K562 (cell line): Measurements from ENCODE around the gene TMEM107. TPM values are rescaled to one million over a fixed set of nuclear protein-coding genes. Genes with fewer than 3 reads are reported as not detected.

Experiments used
- BCL6 ChIP-seq: fragments of 250-450 bp; sonication (Bioruptor Pico); IDR thresholded peaks from 2 replicates; pipeline ENCODE4 v1.4.0; 2020
- COPS2 ChIP-seq: fragments of 450-650 bp; conservative IDR thresholded peaks from 2 replicates; pipeline ENCODE4 v1.6.1; 2016; ENCODE audit warnings: mild to moderate bottlenecking, moderate library complexity
- KLF10 ChIP-seq: fragments of 250-450 bp; sonication (Bioruptor Pico); IDR thresholded peaks from 2 replicates; pipeline ENCODE4 v1.6.1; 2021; ENCODE audit warnings: matching md5 sums
- MAFF ChIP-seq: IDR thresholded peaks from 2 replicates; pipeline ENCODE4 v1.6.1; 2012; ENCODE audit warnings: low read length, improper control_type of control experiment
- POLR3G ChIP-seq: IDR thresholded peaks from 2 replicates; pipeline ENCODE4 v1.6.1; 2011; ENCODE audit not compliant: insufficient read length, insufficient replicate concordance; ENCODE audit errors: extremely low read depth
- PTRF ChIP-seq: fragments of 450-650 bp; IDR thresholded peaks from 2 replicates; pipeline ENCODE4 v1.6.1; 2016; ENCODE audit warnings: mild to moderate bottlenecking, missing genetic modification characterization, missing compliant biosample characterization
- PURB ChIP-seq: sonication (generic); formaldehyde crosslinking; IDR thresholded peaks from 2 replicates; pipeline ENCODE4 v1.9.0; 2021; ENCODE audit warnings: low read depth, mild to moderate bottlenecking, missing genetic modification reagents
- RBM22 ChIP-seq: fragments of 200-400 bp; formaldehyde crosslinking; IDR thresholded peaks from 2 replicates; pipeline ENCODE4 v1.6.1; 2018; ENCODE audit warnings: low read length, low read depth; ENCODE audit not compliant: poor library complexity, severe bottlenecking
- ZFPM2 ChIP-seq: fragments of 250-450 bp; sonication (Bioruptor Pico); IDR thresholded peaks from 2 replicates; pipeline ENCODE4 v1.5.1; 2022; ENCODE audit warnings: mild to moderate bottlenecking
- ZNF23 ChIP-seq: fragments of 250-450 bp; sonication (Bioruptor Pico); IDR thresholded peaks from 2 replicates; pipeline ENCODE4 v1.4.0; 2020; ENCODE audit warnings: mild to moderate bottlenecking
- ZNF668 ChIP-seq: fragments of 250-450 bp; sonication (Bioruptor Pico); IDR thresholded peaks from 2 replicates; pipeline ENCODE4 v1.8.0; 2022; ENCODE audit warnings: mild to moderate bottlenecking, inconsistent platforms
- polyA plus RNA-seq, 8 experiments: library from polyadenylated mRNA; depleted of rRNA in 4 of 8; stranded (reverse) in 5 of 8; unstranded in 3 of 8; fragments of >200 nt; fragmentation: Nextera tagmentation in 2 of 8; fragmentation: Illumina TruSeq in 1 of 8; extraction: Ambion mirVana in 2 of 8; extraction: Trizol in 1 of 8; gene quantifications; 2 replicates each; pipeline versions ENCODE4 v1.2.1 to v1.2.3, GENCODE V29; 2011 to 2014; ENCODE audit warnings: inconsistent platforms in 1 of 8, missing spikeins in 1 of 8
- total RNA-seq, 7 experiments: library from RNA; depleted of rRNA in 6 of 7; stranded (reverse); fragments of >200 nt in 6 of 7; fragmentation: Illumina TruSeq in 2 of 7; extraction: Trizol in 2 of 7; gene quantifications; 2 replicates each; pipeline versions ENCODE4 v1.2.1 to v1.2.3, GENCODE V29; 2011 to 2021; ENCODE audit warnings: low replicate concordance in 1 of 7
- TF ChIP-seq, protein P1 (sequence below): fragments of 450-650 bp; IDR thresholded peaks from 2 replicates; pipeline ENCODE4 v1.6.1; 2016
- TF ChIP-seq, protein P2 (sequence below), 2 experiments: fragments of 150-350 bp in 1 of 2; IDR thresholded peaks; 2 replicates each; pipeline ENCODE4 v1.6.1; 2012 to 2016; ENCODE audit warnings: low read depth in 2 of 2, low read length in 2 of 2, mild to moderate bottlenecking in 1 of 2, moderate library complexity in 1 of 2
- TF ChIP-seq, protein P3 (sequence below): fragments of 450-650 bp; IDR thresholded peaks from 2 replicates; pipeline ENCODE4 v1.7.0; 2016; ENCODE audit warnings: borderline replicate concordance
- TF ChIP-seq, protein P4 (sequence below): fragments of 450-650 bp; IDR thresholded peaks from 2 replicates; pipeline ENCODE4 v1.6.1; 2016; ENCODE audit warnings: borderline replicate concordance
- TF ChIP-seq, protein P5 (sequence below), 2 experiments: fragments of 450-650 bp in 1 of 2; IDR thresholded peaks; 2 replicates each; pipeline ENCODE4 v1.6.1; 2011 to 2017; ENCODE audit warnings: low read depth in 2 of 2, antibody characterized with exemption in 1 of 2, borderline replicate concordance in 1 of 2, low read length in 1 of 2, mild to moderate bottlenecking in 1 of 2, mixed read lengths in 1 of 2; ENCODE audit not compliant: control insufficient read depth in 1 of 2

Gene TMEM107
- total and polyA plus RNA-seq, 9 of the 15 experiments (the other 6 are each of a cell fraction or from before 2014, with no cell fraction given) = 7.1 to 26.2 (median 16.9) TPM

DNA sequence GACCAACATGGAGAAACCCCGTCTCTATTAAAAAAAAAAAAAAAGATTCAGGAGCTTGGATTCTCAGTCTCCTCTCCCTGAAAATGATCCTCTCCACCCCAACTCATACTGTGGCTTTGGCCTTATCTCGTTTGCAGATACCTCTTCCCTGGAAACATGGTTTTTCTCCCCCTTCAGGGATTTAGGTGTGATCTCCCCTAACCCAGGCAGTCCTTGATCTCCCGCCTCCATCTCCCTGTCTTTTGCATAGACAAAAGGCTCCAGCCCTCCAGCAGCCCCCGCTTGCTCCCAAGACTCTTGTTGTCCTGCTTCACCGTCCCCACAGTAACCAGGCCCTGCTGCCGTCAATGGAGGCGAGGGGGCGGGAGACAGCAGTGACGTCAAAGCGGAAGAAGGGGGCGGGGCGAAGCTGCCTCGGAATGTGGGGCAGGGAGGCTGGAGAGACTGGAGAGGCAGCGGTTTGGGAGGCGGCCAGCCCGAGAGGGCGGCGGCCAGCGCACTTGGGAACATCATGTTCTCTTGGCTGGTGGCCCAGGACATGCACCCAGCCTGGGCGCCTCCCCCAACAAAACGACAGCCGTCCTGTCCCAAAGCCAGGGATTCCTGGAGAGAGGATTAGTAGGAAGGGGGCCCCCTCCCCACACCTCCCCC, 22.1 kb downstream of the TMEM107 start (continued):
- TF ChIP-seq, protein P1, sequence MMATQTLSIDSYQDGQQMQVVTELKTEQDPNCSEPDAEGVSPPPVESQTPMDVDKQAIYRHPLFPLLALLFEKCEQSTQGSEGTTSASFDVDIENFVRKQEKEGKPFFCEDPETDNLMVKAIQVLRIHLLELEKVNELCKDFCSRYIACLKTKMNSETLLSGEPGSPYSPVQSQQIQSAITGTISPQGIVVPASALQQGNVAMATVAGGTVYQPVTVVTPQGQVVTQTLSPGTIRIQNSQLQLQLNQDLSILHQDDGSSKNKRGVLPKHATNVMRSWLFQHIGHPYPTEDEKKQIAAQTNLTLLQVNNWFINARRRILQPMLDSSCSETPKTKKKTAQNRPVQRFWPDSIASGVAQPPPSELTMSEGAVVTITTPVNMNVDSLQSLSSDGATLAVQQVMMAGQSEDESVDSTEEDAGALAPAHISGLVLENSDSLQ = peak; percentile 71
- TF ChIP-seq MAFF (no peak), PTRF (tag) (no peak), ZFPM2 (CRISPR knock-in tag) (no peak), PURB (CRISPR knock-in tag) (no peak), ZNF668 (CRISPR knock-in tag) (no peak), RBM22 (no peak), POLR3G (no peak), ZNF23 (CRISPR knock-in tag) (no peak), BCL6 (no peak), COPS2 (no peak), KLF10 (CRISPR knock-in tag) (no peak)
- TF ChIP-seq, protein P2, sequence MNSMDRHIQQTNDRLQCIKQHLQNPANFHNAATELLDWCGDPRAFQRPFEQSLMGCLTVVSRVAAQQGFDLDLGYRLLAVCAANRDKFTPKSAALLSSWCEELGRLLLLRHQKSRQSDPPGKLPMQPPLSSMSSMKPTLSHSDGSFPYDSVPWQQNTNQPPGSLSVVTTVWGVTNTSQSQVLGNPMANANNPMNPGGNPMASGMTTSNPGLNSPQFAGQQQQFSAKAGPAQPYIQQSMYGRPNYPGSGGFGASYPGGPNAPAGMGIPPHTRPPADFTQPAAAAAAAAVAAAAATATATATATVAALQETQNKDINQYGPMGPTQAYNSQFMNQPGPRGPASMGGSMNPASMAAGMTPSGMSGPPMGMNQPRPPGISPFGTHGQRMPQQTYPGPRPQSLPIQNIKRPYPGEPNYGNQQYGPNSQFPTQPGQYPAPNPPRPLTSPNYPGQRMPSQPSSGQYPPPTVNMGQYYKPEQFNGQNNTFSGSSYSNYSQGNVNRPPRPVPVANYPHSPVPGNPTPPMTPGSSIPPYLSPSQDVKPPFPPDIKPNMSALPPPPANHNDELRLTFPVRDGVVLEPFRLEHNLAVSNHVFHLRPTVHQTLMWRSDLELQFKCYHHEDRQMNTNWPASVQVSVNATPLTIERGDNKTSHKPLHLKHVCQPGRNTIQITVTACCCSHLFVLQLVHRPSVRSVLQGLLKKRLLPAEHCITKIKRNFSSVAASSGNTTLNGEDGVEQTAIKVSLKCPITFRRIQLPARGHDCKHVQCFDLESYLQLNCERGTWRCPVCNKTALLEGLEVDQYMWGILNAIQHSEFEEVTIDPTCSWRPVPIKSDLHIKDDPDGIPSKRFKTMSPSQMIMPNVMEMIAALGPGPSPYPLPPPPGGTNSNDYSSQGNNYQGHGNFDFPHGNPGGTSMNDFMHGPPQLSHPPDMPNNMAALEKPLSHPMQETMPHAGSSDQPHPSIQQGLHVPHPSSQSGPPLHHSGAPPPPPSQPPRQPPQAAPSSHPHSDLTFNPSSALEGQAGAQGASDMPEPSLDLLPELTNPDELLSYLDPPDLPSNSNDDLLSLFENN (IDR thresholded peaks at IDR 0.05; ENCODE audit: low read depth in 2 of 2, low read length in 2 of 2) = no peak
- TF ChIP-seq, protein P3, sequence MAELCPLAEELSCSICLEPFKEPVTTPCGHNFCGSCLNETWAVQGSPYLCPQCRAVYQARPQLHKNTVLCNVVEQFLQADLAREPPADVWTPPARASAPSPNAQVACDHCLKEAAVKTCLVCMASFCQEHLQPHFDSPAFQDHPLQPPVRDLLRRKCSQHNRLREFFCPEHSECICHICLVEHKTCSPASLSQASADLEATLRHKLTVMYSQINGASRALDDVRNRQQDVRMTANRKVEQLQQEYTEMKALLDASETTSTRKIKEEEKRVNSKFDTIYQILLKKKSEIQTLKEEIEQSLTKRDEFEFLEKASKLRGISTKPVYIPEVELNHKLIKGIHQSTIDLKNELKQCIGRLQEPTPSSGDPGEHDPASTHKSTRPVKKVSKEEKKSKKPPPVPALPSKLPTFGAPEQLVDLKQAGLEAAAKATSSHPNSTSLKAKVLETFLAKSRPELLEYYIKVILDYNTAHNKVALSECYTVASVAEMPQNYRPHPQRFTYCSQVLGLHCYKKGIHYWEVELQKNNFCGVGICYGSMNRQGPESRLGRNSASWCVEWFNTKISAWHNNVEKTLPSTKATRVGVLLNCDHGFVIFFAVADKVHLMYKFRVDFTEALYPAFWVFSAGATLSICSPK = no peak
- TF ChIP-seq, protein P4, sequence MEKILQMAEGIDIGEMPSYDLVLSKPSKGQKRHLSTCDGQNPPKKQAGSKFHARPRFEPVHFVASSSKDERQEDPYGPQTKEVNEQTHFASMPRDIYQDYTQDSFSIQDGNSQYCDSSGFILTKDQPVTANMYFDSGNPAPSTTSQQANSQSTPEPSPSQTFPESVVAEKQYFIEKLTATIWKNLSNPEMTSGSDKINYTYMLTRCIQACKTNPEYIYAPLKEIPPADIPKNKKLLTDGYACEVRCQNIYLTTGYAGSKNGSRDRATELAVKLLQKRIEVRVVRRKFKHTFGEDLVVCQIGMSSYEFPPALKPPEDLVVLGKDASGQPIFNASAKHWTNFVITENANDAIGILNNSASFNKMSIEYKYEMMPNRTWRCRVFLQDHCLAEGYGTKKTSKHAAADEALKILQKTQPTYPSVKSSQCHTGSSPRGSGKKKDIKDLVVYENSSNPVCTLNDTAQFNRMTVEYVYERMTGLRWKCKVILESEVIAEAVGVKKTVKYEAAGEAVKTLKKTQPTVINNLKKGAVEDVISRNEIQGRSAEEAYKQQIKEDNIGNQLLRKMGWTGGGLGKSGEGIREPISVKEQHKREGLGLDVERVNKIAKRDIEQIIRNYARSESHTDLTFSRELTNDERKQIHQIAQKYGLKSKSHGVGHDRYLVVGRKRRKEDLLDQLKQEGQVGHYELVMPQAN = peak; percentile 51; the same call in 1 of the 2 replicates
- TF ChIP-seq, protein P5, sequence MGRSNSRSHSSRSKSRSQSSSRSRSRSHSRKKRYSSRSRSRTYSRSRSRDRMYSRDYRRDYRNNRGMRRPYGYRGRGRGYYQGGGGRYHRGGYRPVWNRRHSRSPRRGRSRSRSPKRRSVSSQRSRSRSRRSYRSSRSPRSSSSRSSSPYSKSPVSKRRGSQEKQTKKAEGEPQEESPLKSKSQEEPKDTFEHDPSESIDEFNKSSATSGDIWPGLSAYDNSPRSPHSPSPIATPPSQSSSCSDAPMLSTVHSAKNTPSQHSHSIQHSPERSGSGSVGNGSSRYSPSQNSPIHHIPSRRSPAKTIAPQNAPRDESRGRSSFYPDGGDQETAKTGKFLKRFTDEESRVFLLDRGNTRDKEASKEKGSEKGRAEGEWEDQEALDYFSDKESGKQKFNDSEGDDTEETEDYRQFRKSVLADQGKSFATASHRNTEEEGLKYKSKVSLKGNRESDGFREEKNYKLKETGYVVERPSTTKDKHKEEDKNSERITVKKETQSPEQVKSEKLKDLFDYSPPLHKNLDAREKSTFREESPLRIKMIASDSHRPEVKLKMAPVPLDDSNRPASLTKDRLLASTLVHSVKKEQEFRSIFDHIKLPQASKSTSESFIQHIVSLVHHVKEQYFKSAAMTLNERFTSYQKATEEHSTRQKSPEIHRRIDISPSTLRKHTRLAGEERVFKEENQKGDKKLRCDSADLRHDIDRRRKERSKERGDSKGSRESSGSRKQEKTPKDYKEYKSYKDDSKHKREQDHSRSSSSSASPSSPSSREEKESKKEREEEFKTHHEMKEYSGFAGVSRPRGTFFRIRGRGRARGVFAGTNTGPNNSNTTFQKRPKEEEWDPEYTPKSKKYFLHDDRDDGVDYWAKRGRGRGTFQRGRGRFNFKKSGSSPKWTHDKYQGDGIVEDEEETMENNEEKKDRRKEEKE (IDR thresholded peaks at IDR 0.05; ENCODE audit: borderline replicate concordance in 1 of 2, control insufficient read depth in 1 of 2, low read depth in 2 of 2, low read length in 1 of 2) = no peak; a peak in 1 of 4 replicates
